Muscle of back (tissue), 11 donors: ENCODE data around the gene CHD5. TPM values are rescaled to one million over a fixed set of nuclear protein-coding genes. Genes with fewer than 3 reads are reported as not detected.

Experiments
- DNase-seq, 3 donors: peaks; one replicate each; pipeline versions ENCODE4 v3.0.0 to v3.0.0-alpha.2; 2013
- polyA plus RNA-seq, 10 donors: library from polyadenylated mRNA; unstranded; fragments of 120-200 nt; gene quantifications; one replicate each; pipeline ENCODE4 v1.2.1, GENCODE V29; 2013; ENCODE audit not compliant: insufficient read length in 10 of 10

CHD5 gene
- polyA plus RNA-seq, 10 donors = 0.04 to 0.40 (median 0.21) TPM

GRCh38 chr1:6154525-6155319, 25.4 kb downstream of the CHD5 start:
- no peak for DNase-seq

GRCh38 chr1:6152882-6153281, 27.2 kb downstream of the CHD5 start:
- no peak for DNase-seq

- no peak for DNase-seq
These were observed 27.9 kb downstream of the CHD5 start for GRCh38 chr1:6152181-6152580.

GRCh38 chr1:6151291-6151822, 28.8 kb downstream of the CHD5 start:
- no peak for DNase-seq

- DNase-seq = no peak
These were observed 29.8 kb downstream of the CHD5 start for GRCh38 chr1:6150006-6150938.

- DNase-seq = no peak
These were observed 30.5 kb downstream of the CHD5 start for GRCh38 chr1:6149597-6149996.

- DNase-seq = peak in 1 of 3 donors; percentile 19
These were observed 31.5 kb downstream of the CHD5 start for GRCh38 chr1:6148497-6149241.

GRCh38 chr1:6145864-6146410, 34.2 kb downstream of the CHD5 start:
- no peak for DNase-seq

DNA sequence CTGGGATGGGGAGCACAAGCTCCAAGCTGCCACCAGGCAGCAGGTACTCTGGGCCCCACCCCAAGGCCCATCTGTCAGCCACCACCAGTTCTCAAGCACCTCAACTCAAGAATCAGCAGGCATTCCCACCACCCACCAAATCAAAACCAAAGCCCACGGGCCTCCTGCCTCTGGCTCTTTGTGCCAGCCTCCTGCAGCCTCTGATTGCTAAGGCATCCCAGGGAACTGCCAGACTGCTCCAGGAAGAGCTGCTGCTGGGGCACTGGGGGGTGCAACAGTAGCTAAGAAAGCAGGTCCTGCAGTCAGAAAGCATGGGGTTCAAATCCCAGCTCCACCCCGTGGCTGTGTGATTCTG, 34.7 kb downstream of the CHD5 start:
- no peak for DNase-seq

DNA sequence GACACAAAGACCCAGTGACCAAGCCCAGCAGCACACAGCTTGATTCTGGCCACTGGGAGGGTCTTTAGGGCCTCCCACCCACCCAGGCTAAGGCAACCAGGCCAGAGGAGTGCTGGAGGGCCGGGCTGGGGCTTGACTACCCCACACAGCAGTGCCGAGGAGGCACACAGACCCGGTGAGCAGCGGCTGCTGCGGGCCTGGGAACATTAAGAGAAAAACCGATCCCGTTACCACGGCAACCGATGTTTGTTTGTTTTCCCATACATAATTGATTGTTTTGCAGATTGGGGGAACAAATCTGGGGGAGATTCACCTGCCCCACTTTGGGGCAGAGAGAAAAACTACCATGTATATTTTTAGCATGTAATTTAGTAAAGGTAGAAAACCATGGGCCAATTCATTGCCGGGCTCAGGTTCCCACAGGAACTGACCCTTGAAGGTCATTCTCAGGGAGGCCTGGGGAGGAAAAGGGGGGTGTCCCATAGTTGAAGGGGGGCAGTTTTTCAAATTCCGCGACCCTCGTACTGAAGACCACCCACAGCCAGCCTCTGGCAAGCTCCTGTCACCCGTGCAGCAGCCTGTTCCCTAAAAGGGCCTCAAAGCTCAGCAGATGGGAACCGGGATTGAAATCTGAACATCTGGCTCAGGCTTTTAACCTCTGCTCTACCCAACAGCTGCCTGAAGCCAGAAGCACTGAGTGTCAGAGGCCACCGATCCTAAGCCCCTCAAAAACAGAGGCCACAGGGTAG, 35.3 kb downstream of the CHD5 start:
- DNase-seq = peak in 2 of 3 donors; percentile 10 to 66

- no peak for DNase-seq
These were observed 35.9 kb downstream of the CHD5 start for GRCh38 chr1:6144175-6144574.

DNA sequence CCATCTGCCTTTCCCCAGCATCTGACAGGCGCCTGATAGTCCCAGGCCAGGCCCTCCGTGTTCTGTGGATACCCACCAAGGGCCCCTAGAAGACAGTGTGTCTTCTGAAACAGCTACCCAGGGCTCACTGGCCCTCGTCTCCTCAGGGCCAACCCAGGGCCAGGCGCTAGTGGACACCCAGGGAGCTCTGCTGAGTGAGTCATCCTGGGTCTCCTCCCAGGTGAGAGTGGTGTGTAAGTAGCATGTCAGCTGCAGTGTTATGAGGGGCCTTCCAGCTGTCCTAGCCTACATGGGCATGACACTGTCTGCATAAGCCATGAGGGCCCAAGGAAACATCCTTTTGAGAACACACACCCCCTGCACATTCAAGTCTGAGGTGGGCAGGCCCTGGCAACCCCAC, 36.7 kb downstream of the CHD5 start:
- DNase-seq = no peak

GRCh38 chr1:6142734-6143133, 37.4 kb downstream of the CHD5 start:
- DNase-seq = no peak

GRCh38 chr1:6142036-6142621, 38.0 kb downstream of the CHD5 start:
- DNase-seq = no peak

DNA sequence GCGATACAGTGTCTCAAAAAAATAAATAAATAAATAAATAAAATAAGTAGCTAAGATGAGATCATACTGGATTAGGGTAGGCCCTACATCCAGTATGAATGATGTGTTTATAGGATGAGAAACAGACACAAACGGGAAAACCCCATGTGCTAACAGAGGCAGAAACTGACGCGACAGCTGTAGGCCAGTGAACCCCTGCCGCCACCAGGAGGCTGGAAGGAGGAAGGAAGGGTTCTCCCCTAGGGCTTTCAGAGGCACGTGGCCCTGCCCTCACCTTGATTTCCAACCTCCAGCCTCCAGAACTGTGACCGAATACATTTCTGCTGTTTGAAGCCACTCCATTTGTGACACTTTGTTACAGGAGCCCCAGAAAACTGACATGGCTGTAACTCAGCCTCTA, 38.5 kb downstream of the CHD5 start:
- DNase-seq = no peak

DNA sequence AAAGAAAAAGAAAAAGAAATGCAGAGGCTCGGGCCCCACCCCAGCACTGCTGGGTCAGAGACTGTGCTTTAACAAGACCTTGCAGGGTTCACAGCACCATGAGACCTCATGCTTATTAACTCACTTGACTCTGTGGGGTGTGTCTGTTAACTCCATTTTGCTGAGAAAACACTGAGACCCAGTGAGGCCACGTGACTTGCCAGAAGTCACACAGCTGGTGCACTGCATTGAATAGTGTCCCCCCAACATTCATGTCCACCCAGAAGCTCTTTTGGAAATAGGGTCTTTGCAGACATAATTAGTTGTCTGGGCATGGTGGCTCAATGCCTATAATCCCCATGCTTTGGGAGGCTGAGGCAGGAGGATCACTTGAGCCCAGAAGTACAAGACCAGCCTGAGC, 39.7 kb downstream of the CHD5 start:
- DNase-seq = no peak

GRCh38 chr1:6137758-6138157, 42.4 kb downstream of the CHD5 start:
- DNase-seq = no peak

GRCh38 chr1:6136516-6137220, 43.5 kb downstream of the CHD5 start:
- no peak for DNase-seq

- no peak for DNase-seq
These were observed 45.2 kb downstream of the CHD5 start for GRCh38 chr1:6134741-6135510.
